K562 (cell line): ENCODE measurements around the gene ADGRD1. TPM values are rescaled to one million over a fixed set of nuclear protein-coding genes. Genes with fewer than 3 reads are reported as not detected.

Experiments used
- ARID2 ChIP-seq: fragments of 450-650 bp; IDR thresholded peaks from 2 replicates; pipeline ENCODE4 v1.6.1; 2017; ENCODE audit warnings: antibody characterized with exemption, mild to moderate bottlenecking
- GATA2 ChIP-seq: sonication (generic); formaldehyde crosslinking; IDR thresholded peaks from 2 replicates; pipeline ENCODE4 v1.4.0; 2020; ENCODE audit warnings: mild to moderate bottlenecking, missing genetic modification reagents
- KAT2B ChIP-seq: IDR thresholded peaks from one replicate; pipeline ENCODE4 v1.6.1; 2012; ENCODE audit warnings: low read depth, mild to moderate bottlenecking, control low read depth, inconsistent platforms, low read length, moderate library complexity
- MEIS2 ChIP-seq: fragments of 450-650 bp; IDR thresholded peaks from 2 replicates; pipeline ENCODE4 v1.6.1; 2014; ENCODE audit warnings: mild to moderate bottlenecking; ENCODE audit not compliant: partially characterized antibody
- NFRKB ChIP-seq: fragments of 450-650 bp; IDR thresholded peaks from 2 replicates; pipeline ENCODE4 v1.6.1; 2016; ENCODE audit warnings: low read depth
- NONO ChIP-seq, 2 experiments: fragments of 200-400 bp in 1 of 2; fragments of 450-650 bp in 1 of 2; formaldehyde crosslinking in 1 of 2; IDR thresholded peaks; 2 replicates each; pipeline ENCODE4 v1.6.1; 2017; ENCODE audit warnings: low read depth in 2 of 2, mild to moderate bottlenecking in 2 of 2, moderate library complexity in 2 of 2, low read length in 1 of 2
- PCBP2 ChIP-seq: fragments of 200-400 bp; formaldehyde crosslinking; IDR thresholded peaks from 2 replicates; pipeline ENCODE4 v1.6.1; 2018; ENCODE audit warnings: low read length, low read depth, mild to moderate bottlenecking, moderate library complexity; ENCODE audit not compliant: poor library complexity, severe bottlenecking
- RCOR1 ChIP-seq, 2 experiments: IDR thresholded peaks; 2 replicates each; pipeline ENCODE4 v1.6.1; 2012; ENCODE audit warnings: low read depth in 2 of 2, low read length in 2 of 2, borderline replicate concordance in 1 of 2, improper control_type of control experiment in 1 of 2
- SMARCB1 ChIP-seq: IDR thresholded peaks from 2 replicates; pipeline ENCODE4 v1.6.1; 2011; ENCODE audit warnings: improper control_type of control experiment, low read depth; ENCODE audit not compliant: insufficient read length
- STAT5B ChIP-seq: fragments of 250-450 bp; sonication (Bioruptor Pico); IDR thresholded peaks from 2 replicates; pipeline ENCODE4 v1.8.0; 2021; ENCODE audit warnings: mild to moderate bottlenecking, inconsistent platforms
- TSC22D4 ChIP-seq: fragments of 450-650 bp; IDR thresholded peaks from 2 replicates; pipeline ENCODE4 v1.6.1; 2016; ENCODE audit warnings: missing genetic modification characterization, missing biosample characterization, control low read depth
- ZBTB8A ChIP-seq: fragments of 450-650 bp; IDR thresholded peaks from 2 replicates; pipeline ENCODE4 v1.6.1; 2018; ENCODE audit warnings: mild to moderate bottlenecking, moderate library complexity; ENCODE audit not compliant: partially characterized antibody
- ZNF75A ChIP-seq: fragments of 450-650 bp; formaldehyde crosslinking; IDR thresholded peaks from 2 replicates; pipeline ENCODE4 v1.4.0; 2020; ENCODE audit warnings: mild to moderate bottlenecking
- polyA plus RNA-seq, 8 experiments: library from polyadenylated mRNA; depleted of rRNA in 4 of 8; stranded (reverse) in 5 of 8; unstranded in 3 of 8; fragments of >200 nt; fragmentation: Nextera tagmentation in 2 of 8; fragmentation: Illumina TruSeq in 1 of 8; extraction: Ambion mirVana in 2 of 8; extraction: Trizol in 1 of 8; gene quantifications; 2 replicates each; pipeline versions ENCODE4 v1.2.1 to v1.2.3, GENCODE V29; 2011 to 2014; ENCODE audit warnings: inconsistent platforms in 1 of 8, missing spikeins in 1 of 8
- total RNA-seq, 7 experiments: library from RNA; depleted of rRNA in 6 of 7; stranded (reverse); fragments of >200 nt in 6 of 7; fragmentation: Illumina TruSeq in 2 of 7; extraction: Trizol in 2 of 7; gene quantifications; 2 replicates each; pipeline versions ENCODE4 v1.2.1 to v1.2.3, GENCODE V29; 2011 to 2021; ENCODE audit warnings: low replicate concordance in 1 of 7
- TF ChIP-seq, protein P1 (sequence below): sonication (generic); formaldehyde crosslinking; IDR thresholded peaks from 2 replicates; pipeline ENCODE4 v1.8.1; 2022; ENCODE audit warnings: missing genetic modification reagents
- TF ChIP-seq, protein P2 (sequence below): fragments of 250-450 bp; sonication (Bioruptor Pico); IDR thresholded peaks from 2 replicates; pipeline ENCODE4 v1.8.0; 2021; ENCODE audit warnings: moderate library complexity, mild to moderate bottlenecking, inconsistent platforms
- TF ChIP-seq, protein P3 (sequence below): fragments of 250-450 bp; sonication (Bioruptor Pico); IDR thresholded peaks from 2 replicates; pipeline ENCODE4 v1.5.0; 2021
- TF ChIP-seq, protein P4 (sequence below): fragments of 250-450 bp; sonication (Bioruptor Pico); IDR thresholded peaks from 2 replicates; pipeline ENCODE4 v1.8.0; 2021; ENCODE audit warnings: mild to moderate bottlenecking, moderate library complexity
- TF ChIP-seq, protein P5 (sequence below): sonication (generic); formaldehyde crosslinking; IDR thresholded peaks from 2 replicates; pipeline ENCODE4 v1.8.0; 2022; ENCODE audit warnings: mild to moderate bottlenecking, missing genetic modification reagents, borderline replicate concordance
- TF ChIP-seq, protein P6 (sequence below): fragments of 200-800 bp; sonication (Bioruptor generic); IDR thresholded peaks from 2 replicates; pipeline ENCODE4 v1.6.1; 2017; ENCODE audit warnings: missing genetic modification characterization, missing compliant biosample characterization

Gene ADGRD1
- total and polyA plus RNA-seq, 9 of the 15 experiments (the other 6 are each of a cell fraction or from before 2014, with no cell fraction given), result 1.7 to 11.7 (median 3.3) TPM

DNA sequence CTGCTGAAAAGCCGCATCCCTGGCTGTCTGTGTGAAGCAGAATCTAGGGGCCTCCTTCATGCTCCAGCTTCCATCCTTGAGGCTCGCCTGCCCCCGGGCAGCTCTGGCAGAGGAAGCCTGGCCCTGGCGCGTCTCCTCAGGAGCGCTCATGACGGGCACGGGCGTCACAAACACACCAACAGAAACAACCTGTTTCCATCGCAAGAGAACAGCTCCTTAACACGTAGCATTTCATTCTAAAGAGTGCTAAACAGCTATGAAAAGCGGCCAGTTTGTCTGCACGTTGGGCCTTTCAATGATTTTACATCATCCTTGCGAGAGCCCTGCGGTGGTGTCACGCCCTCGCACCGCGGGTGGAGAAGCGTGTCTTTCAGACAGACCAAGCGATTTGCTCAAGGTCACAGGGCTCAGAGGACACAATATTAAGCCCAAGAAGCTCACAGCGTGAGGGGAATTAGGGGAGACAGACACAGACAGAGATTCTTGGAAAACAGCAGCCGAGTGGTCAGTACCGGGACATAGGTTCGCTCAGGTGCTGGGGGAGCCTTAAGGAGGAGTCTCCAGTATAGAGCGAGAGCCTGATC is 4.9 kb downstream of the ADGRD1 start (continued):
- TF ChIP-seq, protein P1, sequence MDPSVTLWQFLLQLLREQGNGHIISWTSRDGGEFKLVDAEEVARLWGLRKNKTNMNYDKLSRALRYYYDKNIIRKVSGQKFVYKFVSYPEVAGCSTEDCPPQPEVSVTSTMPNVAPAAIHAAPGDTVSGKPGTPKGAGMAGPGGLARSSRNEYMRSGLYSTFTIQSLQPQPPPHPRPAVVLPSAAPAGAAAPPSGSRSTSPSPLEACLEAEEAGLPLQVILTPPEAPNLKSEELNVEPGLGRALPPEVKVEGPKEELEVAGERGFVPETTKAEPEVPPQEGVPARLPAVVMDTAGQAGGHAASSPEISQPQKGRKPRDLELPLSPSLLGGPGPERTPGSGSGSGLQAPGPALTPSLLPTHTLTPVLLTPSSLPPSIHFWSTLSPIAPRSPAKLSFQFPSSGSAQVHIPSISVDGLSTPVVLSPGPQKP, result no peak
- TF ChIP-seq, protein P2, sequence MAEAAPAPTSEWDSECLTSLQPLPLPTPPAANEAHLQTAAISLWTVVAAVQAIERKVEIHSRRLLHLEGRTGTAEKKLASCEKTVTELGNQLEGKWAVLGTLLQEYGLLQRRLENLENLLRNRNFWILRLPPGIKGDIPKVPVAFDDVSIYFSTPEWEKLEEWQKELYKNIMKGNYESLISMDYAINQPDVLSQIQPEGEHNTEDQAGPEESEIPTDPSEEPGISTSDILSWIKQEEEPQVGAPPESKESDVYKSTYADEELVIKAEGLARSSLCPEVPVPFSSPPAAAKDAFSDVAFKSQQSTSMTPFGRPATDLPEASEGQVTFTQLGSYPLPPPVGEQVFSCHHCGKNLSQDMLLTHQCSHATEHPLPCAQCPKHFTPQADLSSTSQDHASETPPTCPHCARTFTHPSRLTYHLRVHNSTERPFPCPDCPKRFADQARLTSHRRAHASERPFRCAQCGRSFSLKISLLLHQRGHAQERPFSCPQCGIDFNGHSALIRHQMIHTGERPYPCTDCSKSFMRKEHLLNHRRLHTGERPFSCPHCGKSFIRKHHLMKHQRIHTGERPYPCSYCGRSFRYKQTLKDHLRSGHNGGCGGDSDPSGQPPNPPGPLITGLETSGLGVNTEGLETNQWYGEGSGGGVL (CRISPR knock-in tag), result no peak
- TF ChIP-seq, protein P3, sequence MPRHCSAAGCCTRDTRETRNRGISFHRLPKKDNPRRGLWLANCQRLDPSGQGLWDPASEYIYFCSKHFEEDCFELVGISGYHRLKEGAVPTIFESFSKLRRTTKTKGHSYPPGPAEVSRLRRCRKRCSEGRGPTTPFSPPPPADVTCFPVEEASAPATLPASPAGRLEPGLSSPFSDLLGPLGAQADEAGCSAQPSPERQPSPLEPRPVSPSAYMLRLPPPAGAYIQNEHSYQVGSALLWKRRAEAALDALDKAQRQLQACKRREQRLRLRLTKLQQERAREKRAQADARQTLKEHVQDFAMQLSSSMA, result no peak
- TF ChIP-seq GATA2 (CRISPR knock-in tag), result no peak
- no peak for TF ChIP-seq ZNF75A (CRISPR knock-in tag)
- TF ChIP-seq PCBP2, result no peak
- TF ChIP-seq, protein P4, sequence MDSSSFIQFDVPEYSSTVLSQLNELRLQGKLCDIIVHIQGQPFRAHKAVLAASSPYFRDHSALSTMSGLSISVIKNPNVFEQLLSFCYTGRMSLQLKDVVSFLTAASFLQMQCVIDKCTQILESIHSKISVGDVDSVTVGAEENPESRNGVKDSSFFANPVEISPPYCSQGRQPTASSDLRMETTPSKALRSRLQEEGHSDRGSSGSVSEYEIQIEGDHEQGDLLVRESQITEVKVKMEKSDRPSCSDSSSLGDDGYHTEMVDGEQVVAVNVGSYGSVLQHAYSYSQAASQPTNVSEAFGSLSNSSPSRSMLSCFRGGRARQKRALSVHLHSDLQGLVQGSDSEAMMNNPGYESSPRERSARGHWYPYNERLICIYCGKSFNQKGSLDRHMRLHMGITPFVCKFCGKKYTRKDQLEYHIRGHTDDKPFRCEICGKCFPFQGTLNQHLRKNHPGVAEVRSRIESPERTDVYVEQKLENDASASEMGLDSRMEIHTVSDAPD (CRISPR knock-in tag), result no peak
- TF ChIP-seq NFRKB, result no peak
- no peak for TF ChIP-seq STAT5B (CRISPR knock-in tag)
- no peak for TF ChIP-seq SMARCB1
- TF ChIP-seq ZBTB8A, result no peak
- TF ChIP-seq KAT2B, result no peak
- TF ChIP-seq MEIS2, result no peak
- TF ChIP-seq TSC22D4, result no peak
- TF ChIP-seq RCOR1 (IDR thresholded peaks at IDR 0.05; ENCODE audit: borderline replicate concordance in 1 of 2, low read depth in 2 of 2, low read length in 2 of 2), result no peak
- TF ChIP-seq ARID2, result no peak
- TF ChIP-seq, protein P5, sequence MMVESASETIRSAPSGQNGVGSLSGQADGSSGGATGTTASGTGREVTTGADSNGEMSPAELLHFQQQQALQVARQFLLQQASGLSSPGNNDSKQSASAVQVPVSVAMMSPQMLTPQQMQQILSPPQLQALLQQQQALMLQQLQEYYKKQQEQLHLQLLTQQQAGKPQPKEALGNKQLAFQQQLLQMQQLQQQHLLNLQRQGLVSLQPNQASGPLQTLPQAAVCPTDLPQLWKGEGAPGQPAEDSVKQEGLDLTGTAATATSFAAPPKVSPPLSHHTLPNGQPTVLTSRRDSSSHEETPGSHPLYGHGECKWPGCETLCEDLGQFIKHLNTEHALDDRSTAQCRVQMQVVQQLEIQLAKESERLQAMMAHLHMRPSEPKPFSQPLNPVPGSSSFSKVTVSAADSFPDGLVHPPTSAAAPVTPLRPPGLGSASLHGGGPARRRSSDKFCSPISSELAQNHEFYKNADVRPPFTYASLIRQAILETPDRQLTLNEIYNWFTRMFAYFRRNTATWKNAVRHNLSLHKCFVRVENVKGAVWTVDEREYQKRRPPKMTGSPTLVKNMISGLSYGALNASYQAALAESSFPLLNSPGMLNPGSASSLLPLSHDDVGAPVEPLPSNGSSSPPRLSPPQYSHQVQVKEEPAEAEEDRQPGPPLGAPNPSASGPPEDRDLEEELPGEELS, result no peak
- TF ChIP-seq NONO (IDR thresholded peaks at IDR 0.05; ENCODE audit: low read depth in 2 of 2, low read length in 1 of 2), result no peak
- TF ChIP-seq, protein P6, sequence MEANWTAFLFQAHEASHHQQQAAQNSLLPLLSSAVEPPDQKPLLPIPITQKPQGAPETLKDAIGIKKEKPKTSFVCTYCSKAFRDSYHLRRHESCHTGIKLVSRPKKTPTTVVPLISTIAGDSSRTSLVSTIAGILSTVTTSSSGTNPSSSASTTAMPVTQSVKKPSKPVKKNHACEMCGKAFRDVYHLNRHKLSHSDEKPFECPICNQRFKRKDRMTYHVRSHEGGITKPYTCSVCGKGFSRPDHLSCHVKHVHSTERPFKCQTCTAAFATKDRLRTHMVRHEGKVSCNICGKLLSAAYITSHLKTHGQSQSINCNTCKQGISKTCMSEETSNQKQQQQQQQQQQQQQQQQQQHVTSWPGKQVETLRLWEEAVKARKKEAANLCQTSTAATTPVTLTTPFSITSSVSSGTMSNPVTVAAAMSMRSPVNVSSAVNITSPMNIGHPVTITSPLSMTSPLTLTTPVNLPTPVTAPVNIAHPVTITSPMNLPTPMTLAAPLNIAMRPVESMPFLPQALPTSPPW (CRISPR knock-in tag), result no peak
